ENCODE measurements around the gene KRTAP13-3. TPM values are rescaled to one million over a fixed set of nuclear protein-coding genes. Genes with fewer than 3 reads are reported as not detected.

The KRTAP13-3 gene, protein sequence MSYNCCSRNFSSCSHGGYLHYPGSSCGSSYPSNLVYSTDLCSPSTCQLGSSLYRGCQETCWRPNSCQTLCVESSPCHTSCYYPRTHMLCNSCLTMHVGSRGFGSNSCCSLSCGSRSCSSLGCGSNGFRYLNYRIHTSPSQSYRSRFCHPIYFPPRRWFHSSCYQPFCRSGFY
- total RNA-seq (2014; rRNA removed; shearing (Covaris generic)) = not detected in 2 replicates

DNA sequence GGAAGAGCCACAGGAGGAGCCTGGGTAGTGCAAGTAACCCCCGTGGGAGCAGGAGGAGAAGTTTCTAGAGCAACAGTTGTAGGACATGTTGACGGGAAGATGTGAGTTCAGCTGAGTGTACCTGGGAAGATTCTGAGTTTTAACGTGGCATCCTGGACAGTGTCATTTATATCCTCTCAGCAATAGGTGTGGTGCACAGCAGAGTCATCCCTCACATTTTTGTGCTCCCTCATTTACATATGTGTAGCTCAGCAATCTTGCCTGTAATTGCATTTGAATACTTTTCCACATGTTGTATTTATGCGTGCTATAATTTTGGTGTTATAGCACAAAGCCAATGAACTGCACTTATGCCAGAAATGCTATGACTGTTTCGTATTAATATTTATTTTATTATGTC, at the start of gene KRTAP13-3:
Gene KRTAP13-3 (minus strand): TSS at position 101 of the 400 bp plus-strand sequence. CDS start 14 bp downstream, at position 87.
- Histone ChIP-seq H3K4me1 (no peaks in the 10 kb centered on the region), H3K27me3 (no peaks in the 10 kb centered on the region; the same call in 1 of the 2 replicates), H3K9me3 (replicated peaks) (no peaks in the 10 kb centered on the region), H3K36me3 (no peaks in the 10 kb centered on the region), H3K4me3 (no peak within 1 kb of the TSS), H3K27ac (no peak within 1 kb of the TSS)
- no peak for DNase-seq

DNA sequence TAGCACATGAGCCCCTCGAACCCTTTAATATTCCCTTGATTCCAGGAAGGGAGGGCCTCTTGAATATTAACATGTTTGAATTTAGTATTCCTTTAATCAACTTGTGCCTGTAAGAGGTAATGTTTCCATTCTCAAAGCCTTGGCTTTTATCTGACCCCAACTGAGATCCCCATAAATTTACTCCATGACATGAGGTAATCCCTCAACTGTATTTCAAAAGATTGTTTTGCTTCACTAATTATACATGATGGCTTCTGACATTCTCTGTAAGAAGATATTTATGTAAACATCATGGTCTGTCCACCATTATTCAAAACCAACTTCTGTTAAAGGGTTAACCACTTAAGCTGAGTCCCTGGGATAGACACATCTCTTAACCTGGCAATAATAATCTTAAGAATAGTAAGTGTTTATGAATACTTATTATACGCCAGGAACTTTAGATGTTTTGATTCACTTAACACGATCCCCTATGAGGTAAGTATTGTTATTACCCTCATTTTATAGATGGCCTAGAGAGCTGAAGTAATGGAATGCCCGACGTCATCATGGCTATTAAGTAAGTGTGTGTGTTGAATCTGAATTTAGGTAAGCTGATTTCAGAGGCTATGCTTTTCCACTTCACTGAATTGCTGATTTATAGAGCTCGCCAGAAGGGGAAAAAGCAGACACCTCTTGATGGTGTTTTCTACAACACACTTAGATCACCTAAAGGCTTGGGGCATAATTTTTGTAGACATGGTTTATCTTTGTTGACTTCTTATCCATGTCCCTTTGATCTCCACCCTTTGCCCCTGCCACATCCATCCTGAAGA, 43.4 kb upstream of the KRTAP13-3 start:
- Histone ChIP-seq H3K4me1 (no peaks in the 10 kb centered on the region), H3K27me3 (peaks cover 3% of the 10 kb centered on the region; the same call in 1 of the 2 replicates), H3K4me3 (no peak overlapping the region), H3K36me3 (no peaks in the 10 kb centered on the region), H3K9me3 (replicated peaks) (no peaks in the 10 kb centered on the region), H3K27ac (no peak overlapping the region)
- DNase-seq = no peak

DNA sequence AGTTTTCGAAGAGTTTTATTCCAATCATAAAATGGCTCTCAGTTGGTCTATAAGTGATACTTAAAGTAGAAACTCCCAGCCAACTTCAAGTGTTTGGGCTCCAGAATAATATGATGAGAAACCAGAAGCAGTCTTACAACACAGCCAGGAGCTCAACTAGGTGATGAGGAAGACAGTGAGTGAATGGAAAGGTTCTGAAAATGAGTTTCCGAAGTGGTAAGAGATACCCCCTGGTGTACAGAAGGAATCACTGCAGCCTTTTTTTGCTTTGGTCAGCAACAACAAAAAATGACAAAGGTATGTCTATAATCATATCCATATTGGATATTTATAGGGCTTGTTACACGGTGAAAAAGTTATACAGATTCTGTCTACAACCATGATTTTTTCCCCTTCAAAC, 38.0 kb upstream of the KRTAP13-3 start:
- Histone ChIP-seq H3K27ac (no peak overlapping the region), H3K27me3 (no peaks in the 10 kb centered on the region), H3K4me3 (no peak overlapping the region), H3K4me1 (no peaks in the 10 kb centered on the region), H3K36me3 (no peaks in the 10 kb centered on the region), H3K9me3 (replicated peaks) (no peaks in the 10 kb centered on the region)
- DNase-seq = peak in 1 of 2 experiments; percentile 41

DNA sequence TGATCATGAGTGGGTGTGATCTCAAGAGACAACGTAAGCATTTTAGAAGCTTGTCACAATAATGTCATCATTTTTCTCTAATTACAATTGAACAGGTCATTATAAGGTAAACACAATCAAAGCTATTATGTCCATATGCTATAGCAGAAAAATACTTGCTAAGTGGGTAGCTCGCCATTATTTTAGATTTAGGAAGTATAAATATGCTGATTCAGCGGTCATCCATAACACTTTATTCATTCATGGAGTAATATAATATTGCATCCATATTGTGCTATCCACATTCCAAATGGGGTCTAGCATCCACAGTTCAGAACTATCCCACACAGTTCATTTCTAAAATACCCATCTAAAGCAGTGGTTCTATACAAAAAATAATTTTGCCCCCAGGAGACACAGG, 22.8 kb upstream of the KRTAP13-3 start:
- Histone ChIP-seq H3K9me3 (replicated peaks) (no peaks in the 10 kb centered on the region), H3K36me3 (no peaks in the 10 kb centered on the region), H3K27ac (no peak overlapping the region), H3K27me3 (no peaks in the 10 kb centered on the region), H3K4me3 (no peak overlapping the region), H3K4me1 (no peaks in the 10 kb centered on the region)
- DNase-seq = no peak

DNA sequence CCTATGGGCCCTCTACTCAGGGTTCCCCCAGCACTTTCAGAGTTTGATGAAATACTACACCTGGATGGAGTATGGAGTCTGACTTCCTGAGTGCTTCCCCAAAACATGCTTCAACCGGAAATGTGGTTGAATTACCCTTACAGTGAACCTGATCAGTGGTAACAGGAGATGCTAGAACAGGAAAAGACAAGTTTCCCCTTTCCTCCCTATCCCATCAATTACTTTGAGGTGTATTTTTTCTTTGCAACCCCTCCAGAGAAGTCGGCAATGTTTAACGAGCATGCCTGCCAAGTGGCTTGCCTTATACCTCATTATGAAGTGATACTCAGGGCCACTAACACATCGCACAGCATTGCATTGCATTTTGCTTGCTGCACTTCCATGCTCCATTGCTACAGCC, 21.3 kb upstream of the KRTAP13-3 start:
- no peaks in the 10 kb centered on the region for H3K27me3 ChIP-seq
- no peak overlapping the region for H3K4me3 ChIP-seq
- H3K4me1 ChIP-seq = no peaks in the 10 kb centered on the region
- H3K9me3 ChIP-seq (replicated peaks) = no peaks in the 10 kb centered on the region
- no peak overlapping the region for H3K27ac ChIP-seq
- DNase-seq = no peak
- no peaks in the 10 kb centered on the region for H3K36me3 ChIP-seq

DNA sequence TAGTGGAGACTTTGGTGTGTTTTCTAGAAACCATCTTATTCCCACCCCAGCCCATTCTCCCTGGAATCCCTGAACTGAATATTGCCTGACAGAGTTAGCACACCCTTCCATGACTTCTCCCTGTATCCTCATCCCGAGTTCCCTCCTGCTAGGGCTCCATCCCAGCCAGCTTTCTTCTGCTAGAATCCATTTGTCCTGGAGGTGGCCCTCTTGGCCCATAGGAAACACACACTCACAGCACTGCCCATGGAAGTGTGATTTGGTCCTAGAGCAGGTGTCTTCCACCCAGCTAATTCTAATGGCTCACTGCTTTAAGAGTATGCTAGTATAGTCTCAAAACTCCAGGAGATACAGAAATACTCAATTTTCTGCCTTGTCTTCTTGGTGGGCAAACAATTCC, 18.5 kb upstream of the KRTAP13-3 start:
- H3K27me3 ChIP-seq = no peaks in the 10 kb centered on the region
- H3K9me3 ChIP-seq (replicated peaks) = no peaks in the 10 kb centered on the region
- no peak for DNase-seq
- no peaks in the 10 kb centered on the region for H3K36me3 ChIP-seq
- no peak overlapping the region for H3K4me3 ChIP-seq
- H3K4me1 ChIP-seq = no peaks in the 10 kb centered on the region
- no peak overlapping the region for H3K27ac ChIP-seq

DNA sequence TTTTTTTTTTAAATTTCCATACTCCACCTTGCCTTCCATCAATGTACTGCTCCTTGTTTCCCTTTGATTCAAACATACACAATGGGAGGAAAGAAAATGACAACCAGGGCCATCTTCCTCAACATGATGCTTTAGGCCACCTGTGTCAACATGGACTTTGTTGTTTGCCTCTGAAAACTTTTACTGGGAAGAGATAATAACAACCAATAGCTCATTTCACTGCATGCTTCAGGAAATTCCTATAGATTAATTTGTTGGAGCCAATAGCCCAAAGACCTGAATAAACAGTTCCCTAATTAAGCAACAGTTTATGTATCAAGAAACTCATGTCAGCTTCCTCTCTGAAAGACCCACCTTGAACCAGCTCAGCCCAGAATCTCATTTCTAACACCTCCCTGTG, 17.5 kb upstream of the KRTAP13-3 start:
- H3K27ac ChIP-seq = no peak overlapping the region
- H3K9me3 ChIP-seq (replicated peaks) = no peaks in the 10 kb centered on the region
- no peak overlapping the region for H3K4me3 ChIP-seq
- H3K4me1 ChIP-seq = no peaks in the 10 kb centered on the region
- no peaks in the 10 kb centered on the region for H3K27me3 ChIP-seq
- no peak for DNase-seq
- no peaks in the 10 kb centered on the region for H3K36me3 ChIP-seq

DNA sequence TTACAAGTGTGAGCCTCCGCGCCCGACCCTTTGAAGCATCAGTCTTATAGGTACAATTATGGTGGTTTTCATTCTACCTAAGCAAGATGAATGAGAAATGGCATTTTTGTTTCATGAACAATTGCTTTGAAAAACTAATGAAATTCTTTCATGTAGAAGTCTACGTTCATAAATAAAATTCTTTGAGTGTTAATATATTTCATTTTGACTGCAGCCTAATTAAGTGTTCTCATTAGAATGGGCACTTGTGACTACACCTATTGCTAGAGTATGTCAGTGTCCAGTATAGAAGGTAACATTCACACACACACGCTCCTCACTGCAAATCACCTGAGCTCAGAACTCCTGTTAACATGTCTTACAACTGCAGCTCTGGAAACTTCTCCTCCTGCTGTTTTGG, 14.2 kb upstream of the KRTAP13-3 start, which contains the start of gene KRTAP15-1:
Gene KRTAP15-1 (plus strand): TSS at position 301 of the 400 bp plus-strand sequence. CDS start 53 bp downstream, at position 354.
- no peak within 1 kb of the TSS for H3K4me3 ChIP-seq
- no peaks in the 10 kb centered on the region for H3K4me1 ChIP-seq
- no peaks in the 10 kb centered on the region for H3K27me3 ChIP-seq
- no peak within 1 kb of the TSS for H3K27ac ChIP-seq
- H3K9me3 ChIP-seq (replicated peaks) = no peaks in the 10 kb centered on the region
- DNase-seq = no peak
- no peaks in the 10 kb centered on the region for H3K36me3 ChIP-seq

DNA sequence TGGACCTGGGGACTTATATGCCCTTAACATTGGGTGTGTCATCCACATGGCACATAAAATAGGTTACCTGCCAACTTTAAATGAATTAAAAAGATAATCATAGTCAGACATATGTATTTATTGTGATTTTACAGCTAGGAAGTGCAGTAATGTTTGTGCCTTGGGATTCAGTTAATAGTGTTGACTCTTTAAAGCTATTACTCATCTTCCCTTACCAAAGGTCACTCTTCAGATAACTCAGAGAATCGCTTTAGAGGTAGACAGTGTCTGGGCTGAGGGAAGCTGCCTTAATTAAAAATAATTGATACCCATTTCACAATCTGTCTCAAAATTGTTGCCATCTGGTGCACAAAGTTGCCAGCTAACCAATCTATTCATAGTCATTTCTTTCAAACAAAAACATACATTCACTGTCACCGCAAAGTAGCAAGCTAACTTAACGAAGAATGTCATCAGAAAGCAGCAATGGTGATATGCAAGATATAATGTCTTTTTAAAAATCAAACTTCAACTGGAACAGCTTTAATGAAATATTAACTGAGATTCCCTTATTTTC, 11.4 kb upstream of the KRTAP13-3 start:
- Histone ChIP-seq H3K36me3 (no peaks in the 10 kb centered on the region), H3K4me1 (no peaks in the 10 kb centered on the region), H3K27ac (no peak overlapping the region), H3K4me3 (no peak overlapping the region), H3K9me3 (replicated peaks) (no peaks in the 10 kb centered on the region), H3K27me3 (no peaks in the 10 kb centered on the region)
- no peak for DNase-seq

DNA sequence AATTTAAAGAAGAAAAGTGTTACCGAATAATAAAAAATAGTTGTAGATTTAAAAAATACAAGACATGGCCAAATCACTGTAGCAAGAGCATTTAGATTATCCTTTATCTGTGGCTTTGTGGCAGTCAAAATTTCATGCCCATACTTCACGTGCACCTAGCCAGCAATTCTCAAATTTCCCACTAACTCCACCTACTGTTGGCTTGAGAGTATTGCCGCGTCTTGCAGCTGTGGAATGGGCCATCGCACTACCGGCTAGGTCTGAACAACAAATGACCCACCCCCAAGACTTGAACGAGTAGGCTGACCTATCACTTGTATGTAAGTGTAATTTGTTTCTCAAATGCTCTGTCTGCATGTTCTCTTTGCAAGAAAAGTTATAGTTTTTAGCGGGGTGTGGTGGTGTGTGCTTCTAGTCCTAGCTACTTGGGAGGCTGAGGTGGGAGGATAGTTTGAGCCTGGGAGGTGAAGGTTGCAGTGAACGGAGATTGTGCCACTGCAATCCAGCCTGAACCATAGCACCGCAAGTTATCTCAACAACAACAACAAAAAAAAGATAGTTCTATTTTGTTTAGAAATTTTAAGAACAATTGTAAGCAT, 8.4 kb upstream of the KRTAP13-3 start:
- H3K4me1 ChIP-seq = no peaks in the 10 kb centered on the region
- DNase-seq = peak; percentile 36 to 61
- no peak overlapping the region for H3K27ac ChIP-seq
- H3K27me3 ChIP-seq = no peaks in the 10 kb centered on the region
- H3K4me3 ChIP-seq = no peak overlapping the region
- H3K9me3 ChIP-seq (replicated peaks) = no peaks in the 10 kb centered on the region
- H3K36me3 ChIP-seq = no peaks in the 10 kb centered on the region

DNA sequence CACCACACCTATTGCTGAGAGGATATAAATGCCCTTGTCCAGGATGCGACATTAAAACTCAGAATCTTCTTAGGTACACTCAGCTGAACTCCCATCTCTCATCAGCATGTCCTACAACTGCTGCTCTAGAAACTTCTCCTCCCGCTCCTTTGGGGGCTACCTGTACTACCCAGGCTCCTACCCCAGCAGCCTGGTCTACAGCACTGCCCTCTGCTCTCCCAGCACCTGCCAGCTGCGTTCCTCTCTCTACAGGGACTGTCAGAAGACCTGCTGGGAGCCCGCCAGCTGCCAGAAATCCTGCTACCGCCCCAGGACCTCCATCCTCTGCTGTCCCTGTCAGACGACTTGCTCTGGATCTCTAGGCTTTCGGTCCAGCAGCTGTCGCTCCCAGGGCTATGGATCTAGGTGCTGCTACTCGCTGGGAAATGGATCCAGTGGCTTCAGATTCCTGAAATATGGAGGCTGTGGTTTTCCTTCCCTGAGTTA, 4.5 kb upstream of the KRTAP13-3 start, which contains the start of gene KRTAP13-4:
Gene KRTAP13-4 (plus strand): TSS at position 51 of the 486 bp plus-strand sequence. CDS start 56 bp downstream, at position 107.
- no peak within 1 kb of the TSS for H3K4me3 ChIP-seq
- H3K4me1 ChIP-seq = no peaks in the 10 kb centered on the region
- no peak within 1 kb of the TSS for H3K27ac ChIP-seq
- DNase-seq = no peak
- no peaks in the 10 kb centered on the region for H3K9me3 ChIP-seq (replicated peaks)
- no peaks in the 10 kb centered on the region for H3K27me3 ChIP-seq
- no peaks in the 10 kb centered on the region for H3K36me3 ChIP-seq

DNA sequence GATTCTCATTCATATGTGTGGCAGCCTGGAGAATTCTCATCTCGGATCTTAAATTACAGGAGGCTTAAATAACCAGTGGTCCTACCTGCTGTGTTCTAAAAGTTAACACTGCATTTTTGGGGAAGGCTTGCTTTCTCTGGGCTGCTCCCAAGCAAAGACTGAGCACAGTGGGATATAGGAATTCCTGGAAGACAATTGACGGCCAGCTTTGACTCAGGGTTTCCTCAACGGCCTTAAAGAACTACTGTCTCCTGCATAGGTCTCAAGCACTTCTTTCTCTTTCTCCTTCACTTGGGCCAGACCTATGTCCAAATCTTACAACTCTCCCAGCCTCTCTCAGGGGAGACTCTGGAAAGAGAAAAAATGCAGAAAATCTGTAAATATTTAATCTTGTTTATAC, 1.0 kb upstream of the KRTAP13-3 start:
- H3K4me1 ChIP-seq = no peaks in the 10 kb centered on the region
- H3K4me3 ChIP-seq = no peak overlapping the region
- H3K27ac ChIP-seq = no peak overlapping the region
- H3K9me3 ChIP-seq (replicated peaks) = no peaks in the 10 kb centered on the region
- H3K27me3 ChIP-seq = no peaks in the 10 kb centered on the region; the same call in 1 of the 2 replicates
- H3K36me3 ChIP-seq = no peaks in the 10 kb centered on the region
- DNase-seq = no peak

DNA sequence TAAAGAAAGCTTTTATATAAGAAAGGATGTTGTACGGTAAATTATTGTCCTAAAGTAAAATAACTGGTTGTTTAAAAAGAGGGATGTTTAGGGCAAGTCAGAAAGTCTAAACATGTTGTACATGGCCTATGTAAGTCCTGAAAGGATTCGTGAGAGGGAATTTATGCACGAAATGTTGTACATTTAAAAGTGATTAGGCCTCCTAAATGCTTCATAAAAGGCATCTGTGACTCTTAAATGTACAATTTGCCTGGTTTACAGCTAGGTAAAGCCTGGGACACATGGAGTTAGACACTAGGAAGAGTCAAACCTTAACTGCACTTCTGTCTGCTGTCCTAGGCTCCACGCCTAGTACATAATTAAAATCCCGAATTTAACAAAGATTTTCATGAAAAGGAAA, 9.7 kb downstream of the KRTAP13-3 start:
- H3K27me3 ChIP-seq = no peaks in the 10 kb centered on the region; the same call in 1 of the 2 replicates
- no peak for DNase-seq
- H3K9me3 ChIP-seq (replicated peaks) = no peaks in the 10 kb centered on the region
- no peaks in the 10 kb centered on the region for H3K36me3 ChIP-seq
- no peak overlapping the region for H3K27ac ChIP-seq
- H3K4me1 ChIP-seq = no peaks in the 10 kb centered on the region
- H3K4me3 ChIP-seq = no peak overlapping the region

DNA sequence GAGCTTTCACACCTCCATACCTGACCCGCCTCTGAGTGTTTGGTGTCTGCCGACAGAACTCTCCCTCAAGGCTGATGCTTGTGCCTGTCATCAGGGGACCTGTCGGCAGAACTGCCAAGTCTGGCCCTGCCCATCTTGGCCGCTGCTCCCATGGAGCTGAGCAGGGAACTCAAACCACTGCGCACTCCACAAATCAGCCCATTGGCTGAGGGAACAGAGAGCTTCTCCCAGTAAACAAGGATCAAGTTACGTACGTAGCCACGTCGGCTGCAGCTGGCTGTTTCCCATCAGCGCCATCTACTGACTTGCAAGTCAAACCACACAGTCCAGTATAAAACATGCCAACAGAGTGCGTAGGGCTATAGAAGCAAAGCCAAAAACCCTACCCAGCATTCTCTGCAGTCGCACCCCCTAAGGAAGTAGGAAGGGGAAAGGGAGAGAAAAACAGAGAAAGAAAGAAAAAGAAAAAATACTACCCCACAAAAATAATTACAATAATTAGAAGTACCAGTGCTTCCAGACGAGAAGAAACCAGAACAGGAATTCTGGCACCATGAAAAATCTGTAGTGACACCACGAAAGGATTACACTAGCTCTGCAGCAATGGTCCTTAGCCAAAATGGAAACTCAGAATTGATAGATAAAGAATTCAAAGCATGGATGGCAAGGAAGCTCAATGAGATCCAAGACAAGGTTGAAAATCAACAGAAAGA, 16.8 kb downstream of the KRTAP13-3 start:
- peak; percentile 83 to 89 for DNase-seq
- no peaks in the 10 kb centered on the region for H3K36me3 ChIP-seq
- H3K9me3 ChIP-seq (replicated peaks) = no peaks in the 10 kb centered on the region
- no peaks in the 10 kb centered on the region for H3K27me3 ChIP-seq
- H3K4me1 ChIP-seq = no peaks in the 10 kb centered on the region
- no peak overlapping the region for H3K27ac ChIP-seq
- no peak overlapping the region for H3K4me3 ChIP-seq

Measured in SJCRH30 (cell line).